NB4 (cell line): Measurements from ENCODE around the gene MRPS16.

Source experiments
- DNase-seq: peaks from one replicate; pipeline ENCODE4 v3.0.0; 2010; ENCODE audit warnings: low read depth
- H3K4me3 ChIP-seq: one replicate; pipeline ENCODE4 v1.5.1; 2011; ENCODE audit warnings: mild to moderate bottlenecking, low read depth, low read length, moderate library complexity
- MYC ChIP-seq: IDR thresholded peaks from 2 replicates; pipeline ENCODE4 v1.6.1; 2011; ENCODE audit warnings: low read depth, low read length
- POLR2A ChIP-seq: IDR thresholded peaks from 2 replicates; pipeline ENCODE4 v1.6.1; 2011; ENCODE audit warnings: mild to moderate bottlenecking; ENCODE audit not compliant: insufficient read length; ENCODE audit errors: extremely low read depth
- TF ChIP-seq, protein P1 (sequence below): IDR thresholded peaks from one replicate; pipeline ENCODE4 v1.5.1; 2012; ENCODE audit warnings: low read depth, low read length
- TF ChIP-seq, protein P2 (sequence below): IDR thresholded peaks from 2 replicates; pipeline ENCODE4 v1.6.1; 2011; ENCODE audit warnings: low read depth, low read length

MRPS16 gene

DNA sequence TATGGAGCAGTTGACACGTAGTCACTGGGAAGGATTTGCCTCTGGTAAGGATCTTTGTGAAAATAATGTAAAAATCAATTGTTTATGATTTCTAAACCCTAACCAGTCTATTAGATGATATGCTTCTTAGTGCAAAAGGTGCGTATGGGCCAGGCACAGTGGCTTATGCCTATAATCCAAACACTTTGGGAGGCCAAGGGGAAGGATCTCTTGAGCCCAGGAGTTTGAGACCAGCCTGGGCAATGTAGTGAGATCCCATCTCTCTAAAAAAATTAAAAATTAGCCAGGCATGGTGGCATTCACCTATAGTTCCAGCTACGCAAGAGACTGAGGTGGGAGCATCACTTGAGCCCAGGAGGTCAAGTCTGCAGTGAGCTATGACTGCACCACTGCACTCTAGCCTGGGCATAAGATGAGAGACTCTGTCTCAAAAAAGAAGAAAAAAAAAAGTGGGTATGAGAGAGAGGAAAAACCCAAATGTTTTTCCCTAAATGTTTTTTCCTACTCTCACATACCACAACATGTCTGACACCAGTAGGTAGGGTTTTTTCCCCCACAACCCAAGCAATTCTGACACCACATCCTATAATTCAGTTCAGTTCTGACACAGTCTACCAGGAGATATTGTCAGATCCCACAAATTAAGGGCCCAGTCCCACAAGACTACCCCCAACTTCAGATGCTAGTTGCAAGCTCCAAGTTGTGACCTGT is 41.9 kb downstream of the MRPS16 start:
- H3K4me3 ChIP-seq, result no peak overlapping the region

DNA sequence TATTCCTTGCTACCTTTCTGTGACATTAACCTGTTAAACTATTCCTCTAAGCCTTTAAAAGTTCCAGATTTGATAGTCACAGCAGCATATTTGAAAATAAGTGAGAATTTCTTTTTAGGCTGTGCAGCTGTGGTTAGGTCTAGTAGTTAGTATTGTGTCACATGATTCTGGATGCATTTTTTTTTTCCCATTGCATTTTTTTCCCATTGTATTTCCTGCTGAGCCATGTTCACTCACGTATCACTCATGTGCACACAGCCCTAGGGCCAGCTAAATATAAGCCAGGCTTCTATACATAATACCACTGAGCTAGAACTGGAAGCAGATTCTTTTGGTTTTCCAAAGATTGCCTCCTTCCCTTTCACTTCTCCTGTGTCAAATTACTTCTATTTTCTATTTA is 42.7 kb downstream of the MRPS16 start:
- no peak for DNase-seq
- no peak overlapping the region for H3K4me3 ChIP-seq
- TF ChIP-seq, protein P1, sequence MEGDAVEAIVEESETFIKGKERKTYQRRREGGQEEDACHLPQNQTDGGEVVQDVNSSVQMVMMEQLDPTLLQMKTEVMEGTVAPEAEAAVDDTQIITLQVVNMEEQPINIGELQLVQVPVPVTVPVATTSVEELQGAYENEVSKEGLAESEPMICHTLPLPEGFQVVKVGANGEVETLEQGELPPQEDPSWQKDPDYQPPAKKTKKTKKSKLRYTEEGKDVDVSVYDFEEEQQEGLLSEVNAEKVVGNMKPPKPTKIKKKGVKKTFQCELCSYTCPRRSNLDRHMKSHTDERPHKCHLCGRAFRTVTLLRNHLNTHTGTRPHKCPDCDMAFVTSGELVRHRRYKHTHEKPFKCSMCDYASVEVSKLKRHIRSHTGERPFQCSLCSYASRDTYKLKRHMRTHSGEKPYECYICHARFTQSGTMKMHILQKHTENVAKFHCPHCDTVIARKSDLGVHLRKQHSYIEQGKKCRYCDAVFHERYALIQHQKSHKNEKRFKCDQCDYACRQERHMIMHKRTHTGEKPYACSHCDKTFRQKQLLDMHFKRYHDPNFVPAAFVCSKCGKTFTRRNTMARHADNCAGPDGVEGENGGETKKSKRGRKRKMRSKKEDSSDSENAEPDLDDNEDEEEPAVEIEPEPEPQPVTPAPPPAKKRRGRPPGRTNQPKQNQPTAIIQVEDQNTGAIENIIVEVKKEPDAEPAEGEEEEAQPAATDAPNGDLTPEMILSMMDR, result no peak
- TF ChIP-seq, protein P2, sequence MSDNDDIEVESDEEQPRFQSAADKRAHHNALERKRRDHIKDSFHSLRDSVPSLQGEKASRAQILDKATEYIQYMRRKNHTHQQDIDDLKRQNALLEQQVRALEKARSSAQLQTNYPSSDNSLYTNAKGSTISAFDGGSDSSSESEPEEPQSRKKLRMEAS, result no peak
- TF ChIP-seq MYC (no peak), POLR2A (no peak)

More for the DNA sequence above, 41.9 kb downstream of the MRPS16 start:
- no peak for DNase-seq
- TF ChIP-seq MYC (no peak), POLR2A (no peak)
- TF ChIP-seq, protein P2, result no peak
- TF ChIP-seq, protein P1, result no peak

DNA sequence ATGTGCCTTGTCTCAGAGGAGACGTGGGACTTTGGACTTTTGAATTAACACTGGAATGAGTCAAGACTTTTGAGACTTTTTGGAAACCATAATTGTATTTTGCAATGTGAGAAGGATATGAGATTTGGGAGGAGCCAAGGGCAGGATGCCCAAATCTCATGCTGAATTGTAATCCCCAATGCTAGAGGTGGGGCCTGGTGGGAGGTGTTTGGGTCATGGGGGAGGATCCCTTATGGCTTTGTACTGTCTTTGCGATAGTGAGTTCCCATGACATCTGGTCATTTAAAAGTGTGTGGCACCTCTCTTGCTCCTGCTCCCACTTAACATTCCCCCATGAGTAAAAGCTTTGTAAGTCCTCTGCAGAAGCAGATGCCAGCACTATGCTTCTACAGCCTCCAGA is 44.6 kb downstream of the MRPS16 start:
- H3K4me3 ChIP-seq, result no peak overlapping the region
- no peak for DNase-seq
- TF ChIP-seq MYC (no peak), POLR2A (no peak)
- TF ChIP-seq, protein P1, result no peak
- TF ChIP-seq, protein P2, result no peak

DNA sequence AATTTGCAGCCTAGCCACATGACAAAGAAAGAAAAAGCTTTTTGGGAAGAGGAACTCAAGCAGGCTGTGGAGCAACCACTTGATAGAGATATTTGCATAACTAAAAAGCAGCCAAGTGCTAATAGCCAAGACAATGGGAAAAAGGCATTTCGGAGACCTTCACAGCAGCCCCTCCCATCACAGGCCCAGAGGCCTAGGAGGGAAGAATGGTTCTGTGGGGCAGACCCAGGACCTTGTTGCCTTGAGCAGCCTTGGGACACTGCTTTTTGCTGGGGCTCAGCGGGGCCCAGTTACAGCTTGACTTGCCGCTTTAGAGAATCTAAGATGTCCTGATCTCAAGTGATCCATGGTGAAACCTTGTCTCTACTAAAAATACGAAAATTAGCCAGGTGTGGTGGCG is 46.1 kb downstream of the MRPS16 start:
- H3K4me3 ChIP-seq, result no peak overlapping the region
- TF ChIP-seq MYC (no peak), POLR2A (no peak)
- TF ChIP-seq, protein P2, result no peak
- TF ChIP-seq, protein P1, result no peak
- DNase-seq, result no peak

DNA sequence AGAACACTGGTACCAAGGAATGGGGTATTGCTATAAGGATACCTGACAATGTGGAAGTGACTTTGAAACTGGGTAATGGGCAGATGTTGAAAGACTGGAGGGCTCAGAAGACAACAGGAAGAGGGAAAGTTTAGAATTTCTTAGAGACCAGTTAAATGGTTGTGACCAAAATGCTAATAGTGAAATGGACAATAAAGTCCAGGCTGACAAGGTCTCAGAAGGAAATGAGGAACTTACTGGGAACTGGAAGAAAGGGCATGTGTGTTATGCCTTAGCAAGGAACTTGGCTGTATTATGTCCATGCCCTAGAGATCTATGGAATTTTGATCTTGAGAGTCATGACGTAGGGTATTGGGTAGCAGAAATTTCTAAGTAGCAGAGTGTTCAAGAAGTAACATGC is 46.6 kb downstream of the MRPS16 start:
- no peak for DNase-seq
- no peak overlapping the region for H3K4me3 ChIP-seq
- TF ChIP-seq POLR2A, result no peak
- TF ChIP-seq, protein P2, result no peak
- no peak for TF ChIP-seq MYC
- TF ChIP-seq, protein P1, result no peak
